B cell (primary cell): ENCODE measurements around the gene SFXN1. TPM values are rescaled to one million over a fixed set of nuclear protein-coding genes. Genes with fewer than 3 reads are reported as not detected.
"Not testable (repeated sequence)": the region's sequence is repeated elsewhere in the genome, so short reads cannot be mapped to it uniquely, and the experiment has no call there.

ENCODE experiments used
- ATAC-seq: fragments of 200-7000 bp; cut with Tn5 transposase; one replicate; pipeline ENCODE4 v1.10.0; 2021; ENCODE audit warnings: low read depth, mild to moderate bottlenecking, moderate number of reproducible peaks, moderate library complexity
- CTCF ChIA-PET: fragments of 350-600 bp; sonication (Branson Sonifier 250); formaldehyde crosslinking; loops from one replicate; lab custom pipeline; 2021; ENCODE audit warnings: antibody characterized with exemption, inconsistent platforms; lab: Charles Lee
- POLR2A ChIA-PET: fragments of 350-600 bp; sonication (Branson Sonifier 250); formaldehyde crosslinking; loops from one replicate; lab custom pipeline; 2021; ENCODE audit warnings: antibody characterized with exemption; lab: Charles Lee
- DNase-seq: peaks from one replicate; pipeline ENCODE4 v3.0.0; 2013
- H2AFZ ChIP-seq: 2 replicates; pipeline ENCODE4 v1.6.1; 2012; ENCODE audit warnings: mild to moderate bottlenecking, low read depth, low read length; ENCODE audit not compliant: insufficient read depth, poor library complexity, severe bottlenecking
- H3K27ac ChIP-seq, 2 donors: 1 replicate in 1 of 2; 2 replicates in 1 of 2; pipeline ENCODE4 v1.5.1; 2012 to 2013; ENCODE audit warnings: low read length in 2 of 2, mild to moderate bottlenecking in 2 of 2, moderate library complexity in 1 of 2
- H3K27me3 ChIP-seq, 4 experiments: fragments of 200-600 bp in 1 of 4; sonication (generic) in 1 of 4; replicated peaks in 1 of 4; 1 replicate in 2 of 4; 2 replicates in 2 of 4; pipeline versions ENCODE4 v1.6.1 to v1.7.0; 2013 to 2016; ENCODE audit warnings: low read length in 3 of 4, mild to moderate bottlenecking in 2 of 4, mixed read lengths in 1 of 4, moderate library complexity in 1 of 4; ENCODE audit not compliant: insufficient read depth in 4 of 4, control insufficient read depth in 3 of 4; ENCODE audit errors: control extremely low read depth in 1 of 4
- H3K36me3 ChIP-seq, 2 experiments: replicated peaks in 1 of 2; 1 replicate in 1 of 2; 2 replicates in 1 of 2; pipeline versions ENCODE4 v1.6.1 to v1.7.1; 2013; ENCODE audit warnings: low read length in 1 of 2; ENCODE audit not compliant: insufficient read depth in 2 of 2, control insufficient read depth in 1 of 2; ENCODE audit errors: control extremely low read depth in 1 of 2, extremely low read depth in 1 of 2
- H3K4me1 ChIP-seq, 2 donors: fragments of 200-600 bp in 1 of 2; sonication (generic) in 1 of 2; 1 replicate in 1 of 2; 2 replicates in 1 of 2; pipeline versions ENCODE4 v1.5.1 to v1.6.1; 2013 to 2017; ENCODE audit warnings: low read length in 2 of 2; ENCODE audit not compliant: control insufficient read depth in 2 of 2, insufficient read depth in 2 of 2
- H3K4me2 ChIP-seq: replicated peaks from 2 replicates; pipeline ENCODE3; 2012; ENCODE audit warnings: mild to moderate bottlenecking, low read depth, low read length; ENCODE audit not compliant: poor library complexity, severe bottlenecking
- H3K4me3 ChIP-seq, 5 experiments: fragments of 200-600 bp in 1 of 5; sonication (generic) in 1 of 5; 1 replicate in 3 of 5; 2 replicates in 2 of 5; pipeline versions ENCODE4 v1.5.1 to v1.7.0; 2011 to 2016; ENCODE audit warnings: low read length in 4 of 5, mild to moderate bottlenecking in 4 of 5, low read depth in 2 of 5, control low read depth in 1 of 5, moderate library complexity in 1 of 5; ENCODE audit not compliant: insufficient read depth in 1 of 5; ENCODE audit errors: control extremely low read depth in 1 of 5, extremely low read depth in 1 of 5
- H3K79me2 ChIP-seq: fragments of 200-600 bp; sonication (generic); one replicate; pipeline ENCODE4 v1.6.0; 2016; ENCODE audit warnings: low read length; ENCODE audit not compliant: control insufficient read depth, insufficient read depth
- H3K9ac ChIP-seq: fragments of 200-600 bp; sonication (generic); 2 replicates; pipeline ENCODE4 v1.6.1; 2017; ENCODE audit warnings: mild to moderate bottlenecking, low read length, moderate library complexity
- H3K9me3 ChIP-seq, 3 donors: one replicate each; pipeline versions ENCODE4 v1.6.1 to v1.7.1; 2013; ENCODE audit warnings: low read length in 2 of 3; ENCODE audit not compliant: control insufficient read depth in 2 of 3, insufficient read depth in 1 of 3; ENCODE audit errors: control extremely low read depth in 1 of 3
- H4K20me1 ChIP-seq: 2 replicates; pipeline ENCODE4 v1.6.0; 2012; ENCODE audit warnings: mild to moderate bottlenecking, low read length; ENCODE audit not compliant: insufficient read depth, control insufficient read depth, poor library complexity, severe bottlenecking
- H3K27ac Mint-ChIP-seq: one replicate; pipeline ENCODE4 v1.8.0; 2021; ENCODE audit warnings: mixed read lengths
- H3K27me3 Mint-ChIP-seq: one replicate; pipeline ENCODE4 v1.8.0; 2021; ENCODE audit warnings: mixed read lengths
- H3K4me1 Mint-ChIP-seq: one replicate; pipeline ENCODE4 v1.8.0; 2021; ENCODE audit warnings: mixed read lengths
- H3K4me3 Mint-ChIP-seq: one replicate; pipeline ENCODE4 v1.8.0; 2021; ENCODE audit warnings: mixed read lengths
- H3K9me3 Mint-ChIP-seq: one replicate; pipeline ENCODE4 v1.8.0; 2022; ENCODE audit warnings: mixed read lengths; ENCODE audit not compliant: insufficient read depth
- CTCF ChIP-seq: fragments of 200-600 bp; IDR thresholded peaks from one replicate; pipeline ENCODE4 v1.8.0; 2022; ENCODE audit warnings: antibody characterized with exemption, mild to moderate bottlenecking
- EZH2 ChIP-seq: IDR thresholded peaks from 2 replicates; pipeline ENCODE4 v1.6.1; 2012; ENCODE audit warnings: borderline replicate concordance, low read depth, mild to moderate bottlenecking, moderate library complexity, low read length; ENCODE audit not compliant: insufficient read depth, poor library complexity, severe bottlenecking
- WGBS: methylation state at CpG from one replicate; pipeline ENCODE4 v1.1.5; 2013; ENCODE audit warnings: missing lambda C conversion rate; ENCODE audit not compliant: insufficient coverage; 5-methylcytosine and 5-hydroxymethylcytosine counted together
- intact Hi-C: fragments of 100-400 bp; cut with micrococcal nuclease; formaldehyde crosslinking; loops from one replicate; pipeline ENCODE4 v1.10.0; 2022
- polyA plus RNA-seq: library from polyadenylated mRNA; depleted of rRNA; stranded (reverse); fragments of >200 nt; gene quantifications from 2 replicates; pipeline ENCODE4 v1.2.3, GENCODE V29; 2012
- total RNA-seq, 2 donors: library from RNA; stranded (reverse); fragments of 120-200 nt in 1 of 2; gene quantifications; 1 replicate in 1 of 2; 2 replicates in 1 of 2; pipeline versions ENCODE4 v1.2.3 to v1.2.4, GENCODE V29; 2013 to 2022

SFXN1 gene
- total and polyA plus RNA-seq, 2 donors (not counting 1 experiment from before 2014, with no cell fraction given), result 16.4 to 30.5 TPM

GRCh38 chr5:175452166-175452565 is 26.2 kb upstream of the SFXN1 start:
- Histone ChIP-seq H3K79me2 (no peaks in the 10 kb centered on the region), H3K4me1 (no peaks in the 10 kb centered on the region), H2AFZ (no peak overlapping the region), H3K27me3 (peaks cover 0 to 8% (median 3%) of the 10 kb centered on the region in 4 experiments), H4K20me1 (no peaks in the 10 kb centered on the region), H3K9ac (no peak overlapping the region), H3K9me3 (no peaks in the 10 kb centered on the region), H3K36me3 (no peaks in the 10 kb centered on the region), H3K4me2 (no peak overlapping the region), H3K27ac (no peak overlapping the region), H3K4me3 (no peak overlapping the region)
- no peak for DNase-seq
- no peak for ATAC-seq
- Mint-ChIP-seq H3K4me1 (no peaks in the 10 kb centered on the region), H3K4me3 (no peak overlapping the region), H3K27me3 (peaks cover 63% of the 10 kb centered on the region), H3K27ac (no peak overlapping the region), H3K9me3 (no peaks in the 10 kb centered on the region)
- ChIA-PET CTCF (interaction anchor here (1.4 kb wide), 1 partner anchor 12 kb away, joined by 3 read pairs; no protein-coding TSS in a partner anchor), POLR2A (no interaction called here)
- intact Hi-C loops, result no loop called here
- no peak for TF ChIP-seq CTCF
- TF ChIP-seq EZH2, result no peak
- 92% methylated on average over 2 of the region's 2 CpGs for WGBS

GRCh38 chr5:175454338-175454737 is 24.0 kb upstream of the SFXN1 start:
- CTCF ChIA-PET, H3K4me1 Mint-ChIP-seq, H4K20me1 ChIP-seq, POLR2A ChIA-PET, H3K4me2 ChIP-seq, DNase-seq, H3K27me3 ChIP-seq, H3K27ac ChIP-seq, H2AFZ ChIP-seq, H3K9me3 ChIP-seq, H3K79me2 ChIP-seq, ATAC-seq, H3K9ac ChIP-seq, H3K9me3 Mint-ChIP-seq, intact Hi-C loops, H3K4me3 Mint-ChIP-seq, H3K4me1 ChIP-seq, H3K36me3 ChIP-seq, H3K4me3 ChIP-seq, H3K27ac Mint-ChIP-seq: not testable (repeated sequence)
- H3K27me3 Mint-ChIP-seq, result peaks cover 54% of the 10 kb centered on the region
- WGBS, result 81% methylated on average over 3 of the region's 5 CpGs
